SK-N-SH (cell line): ENCODE results near the gene CCDC91.

Experiments used
- CHD2 ChIP-seq: fragments of 150-350 bp; IDR thresholded peaks from 2 replicates; pipeline ENCODE4 v1.6.1; 2018; ENCODE audit warnings: low read length; ENCODE audit not compliant: partially characterized antibody
- CTCF ChIP-seq: fragments of 200-600 bp; sonication (generic); IDR thresholded peaks from 2 replicates; pipeline ENCODE4 v1.6.1; 2017; ENCODE audit warnings: antibody characterized with exemption, mild to moderate bottlenecking, moderate library complexity
- FOXM1 ChIP-seq: IDR thresholded peaks from 2 replicates; pipeline ENCODE4 v1.4.0; 2012; ENCODE audit warnings: low read depth, mild to moderate bottlenecking

DNA sequence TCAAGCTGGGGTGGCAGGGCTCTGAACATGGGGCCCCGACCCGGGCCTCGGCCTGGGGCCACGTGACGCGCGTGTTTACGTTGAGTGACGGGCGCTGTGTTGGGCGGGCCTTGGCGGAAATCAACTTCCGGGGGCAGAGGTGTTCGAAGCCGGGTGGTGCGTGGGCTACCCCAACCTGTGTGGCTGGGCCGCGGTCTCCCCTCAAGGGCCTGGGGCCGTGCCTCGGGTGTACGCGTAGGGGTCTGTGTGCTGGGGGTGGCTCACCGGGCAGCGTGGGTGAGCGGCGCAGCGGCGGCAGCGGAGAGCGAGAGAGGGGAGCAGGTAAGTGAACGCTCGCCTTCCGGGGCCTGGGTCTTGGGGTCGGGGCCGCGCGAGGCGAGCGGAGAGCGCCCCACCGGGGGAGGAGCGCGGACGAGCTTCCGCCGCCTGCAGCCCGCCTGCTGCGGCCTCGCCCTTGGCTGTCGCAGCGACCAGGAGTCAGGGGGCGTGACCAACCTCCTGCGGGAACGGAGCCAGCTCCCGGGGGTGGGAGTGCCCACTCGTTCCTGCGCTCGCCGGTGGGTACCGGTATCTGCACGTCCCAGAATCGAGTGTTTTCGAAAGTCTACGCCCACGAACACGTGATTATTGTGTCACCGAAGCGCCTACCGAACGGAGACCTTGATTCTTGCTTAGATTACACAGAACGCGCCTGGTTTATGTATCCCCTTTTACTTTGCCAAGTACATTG is at the start of gene CCDC91:
- peak; percentile 66 for TF ChIP-seq CHD2
- TF ChIP-seq FOXM1, result no peak
- TF ChIP-seq CTCF, result no peak
